Measurements from ENCODE around the gene PDS5B.

DNA sequence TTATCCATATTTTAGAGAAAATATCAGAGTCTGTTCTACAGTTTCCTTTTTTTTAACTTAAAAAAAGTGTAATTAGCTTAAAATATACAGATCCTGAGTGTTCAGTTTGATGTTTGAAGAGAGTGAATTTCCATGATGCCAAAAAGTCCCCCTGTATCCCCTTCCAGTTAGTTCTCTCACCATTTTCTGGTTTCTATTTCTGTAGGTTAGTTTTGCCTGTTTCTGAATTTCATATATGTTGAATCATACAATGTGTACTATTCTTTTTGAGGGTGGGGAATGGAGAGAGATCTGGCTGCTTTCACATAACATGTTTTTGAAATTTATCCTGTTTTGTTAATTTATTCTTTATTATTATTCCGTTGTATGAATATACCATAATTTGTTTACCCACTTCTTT is 95.9 kb downstream of the PDS5B start:
- TF ChIP-seq GATA2 (IDR thresholded peaks at IDR 0.05; ENCODE audit: low read depth, low read length) (no peak), GATA3 (IDR thresholded peaks at IDR 0.05; ENCODE audit: low read depth, low read length) (no peak)
